ENCODE data around the gene ITIH1. TPM values are rescaled to one million over a fixed set of nuclear protein-coding genes. Genes with fewer than 3 reads are reported as not detected.

ITIH1 gene
- total RNA-seq, 2 experiments from 2014 or later, result not detected

GRCh38 chr3:52816199-52816598 is 38.8 kb downstream of the ITIH1 start:
- ATAC-seq (ENCODE audit: poor library complexity) (no peak), DNase-seq (no peak)
- Histone ChIP-seq H3K4me3 (ENCODE audit: low read length) (no peak overlapping the region), H3K36me3 (ENCODE audit: insufficient read depth, low read length) (no peaks in the 10 kb centered on the region), H3K9me3 (ENCODE audit: control insufficient read depth in 1 of 2, insufficient read depth in 1 of 2, low read length in 2 of 2) (no peaks in the 10 kb centered on the region), H3K4me1 (ENCODE audit: insufficient read depth, low read length) (no peaks in the 10 kb centered on the region), H3K27ac (ENCODE audit: low read depth in 1 of 2, low read length in 2 of 2) (no peak overlapping the region), H3K27me3 (ENCODE audit: control insufficient read depth in 1 of 2, insufficient read depth in 2 of 2, low read length in 2 of 2) (no peaks in the 10 kb centered on the region)
- no peaks in the 10 kb centered on the region for H3K27me3 Mint-ChIP-seq
- no peaks in the 10 kb centered on the region for H3K4me1 Mint-ChIP-seq (ENCODE audit: low read depth)
- peaks cover 4% of the 10 kb centered on the region for H3K36me3 Mint-ChIP-seq (ENCODE audit: low read depth)
- TF ChIP-seq CTCF (IDR thresholded peaks at IDR 0.05), result no peak
- H3K27ac Mint-ChIP-seq, result no peak overlapping the region
- ChIA-PET CTCF (no interaction called here), POLR2A (no interaction called here)
- H3K4me3 Mint-ChIP-seq, result no peak overlapping the region
- intact Hi-C loops (cut with DNase I, micrococcal nuclease), result no loop called here
- H3K9me3 Mint-ChIP-seq, result no peaks in the 10 kb centered on the region

GRCh38 chr3:52816654-52817053 is 39.3 kb downstream of the ITIH1 start:
- no peak overlapping the region for H3K4me3 Mint-ChIP-seq
- no peaks in the 10 kb centered on the region for H3K4me1 Mint-ChIP-seq (ENCODE audit: low read depth)
- ChIA-PET POLR2A (no interaction called here), CTCF (no interaction called here)
- DNase-seq (no peak), ATAC-seq (ENCODE audit: poor library complexity) (no peak)
- no peaks in the 10 kb centered on the region for H3K9me3 Mint-ChIP-seq
- intact Hi-C loops (cut with DNase I, micrococcal nuclease), result no loop called here
- no peak for TF ChIP-seq CTCF (IDR thresholded peaks at IDR 0.05)
- H3K27me3 ChIP-seq (ENCODE audit: control insufficient read depth in 1 of 2, insufficient read depth in 2 of 2, low read length in 2 of 2), result no peaks in the 10 kb centered on the region
- peaks cover 5% of the 10 kb centered on the region for H3K36me3 Mint-ChIP-seq (ENCODE audit: low read depth)
- H3K27me3 Mint-ChIP-seq, result no peaks in the 10 kb centered on the region
- H3K4me1 ChIP-seq (ENCODE audit: insufficient read depth, low read length), result no peaks in the 10 kb centered on the region
- no peaks in the 10 kb centered on the region for H3K36me3 ChIP-seq (ENCODE audit: insufficient read depth, low read length)
- no peak overlapping the region for H3K4me3 ChIP-seq (ENCODE audit: low read length)
- no peak overlapping the region for H3K27ac Mint-ChIP-seq
- no peaks in the 10 kb centered on the region for H3K9me3 ChIP-seq (ENCODE audit: control insufficient read depth in 1 of 2, insufficient read depth in 1 of 2, low read length in 2 of 2)
- no peak overlapping the region for H3K27ac ChIP-seq (ENCODE audit: low read depth in 1 of 2, low read length in 2 of 2)

- Mint-ChIP-seq H3K27ac (no peak overlapping the region), H3K4me3 (no peak overlapping the region), H3K36me3 (ENCODE audit: low read depth) (peaks cover 5% of the 10 kb centered on the region), H3K9me3 (no peaks in the 10 kb centered on the region), H3K27me3 (no peaks in the 10 kb centered on the region), H3K4me1 (ENCODE audit: low read depth) (no peaks in the 10 kb centered on the region)
- H3K27ac ChIP-seq (ENCODE audit: low read depth in 1 of 2, low read length in 2 of 2), result no peak overlapping the region
- H3K36me3 ChIP-seq (ENCODE audit: insufficient read depth, low read length), result no peaks in the 10 kb centered on the region
- TF ChIP-seq CTCF (IDR thresholded peaks at IDR 0.05), result no peak
- H3K27me3 ChIP-seq (ENCODE audit: control insufficient read depth in 1 of 2, insufficient read depth in 2 of 2, low read length in 2 of 2), result no peaks in the 10 kb centered on the region
- ChIA-PET POLR2A (no interaction called here), CTCF (no interaction called here)
- intact Hi-C loops (cut with DNase I, micrococcal nuclease), result no loop called here
- no peak for ATAC-seq (ENCODE audit: poor library complexity)
- no peak overlapping the region for H3K4me3 ChIP-seq (ENCODE audit: low read length)
- no peaks in the 10 kb centered on the region for H3K4me1 ChIP-seq (ENCODE audit: insufficient read depth, low read length)
- no peaks in the 10 kb centered on the region for H3K9me3 ChIP-seq (ENCODE audit: control insufficient read depth in 1 of 2, insufficient read depth in 1 of 2, low read length in 2 of 2)
- DNase-seq, result no peak
Observed at GRCh38 chr3:52817221-52817620, 39.8 kb downstream of the ITIH1 start.
